A673 (cell line): ENCODE results near the gene ALDH7A1. TPM values are rescaled to one million over a fixed set of nuclear protein-coding genes. Genes with fewer than 3 reads are reported as not detected.

ENCODE experiments used
- BruUV-seq: library from RNA; stranded (reverse); fragments of 400-500 nt; replicated peaks from 2 replicates; lab custom pipeline; 2021; lab: Mats Ljungman, UMichigan
- CTCF ChIA-PET: fragments of 300-600 bp; sonication (Branson Sonifier 250); formaldehyde crosslinking; loops from one replicate; lab custom pipeline; 2022; ENCODE audit warnings: antibody characterized with exemption; lab: Charles Lee
- POLR2A ChIA-PET: fragments of 300-600 bp; sonication (Branson Sonifier 250); formaldehyde crosslinking; loops from one replicate; lab custom pipeline; 2022; ENCODE audit warnings: antibody characterized with exemption; ENCODE audit not compliant: low non-redundant PET; lab: Charles Lee
- DNase-seq: peaks from one replicate; pipeline ENCODE4 v3.0.0-alpha.2; 2015; ENCODE audit warnings: low spot score
- H3K27ac ChIP-seq: fragments of 200-600 bp; sonication (generic); 2 replicates; pipeline ENCODE4 v1.5.1; 2016; ENCODE audit warnings: mixed run types, low read depth, mild to moderate bottlenecking, mixed read lengths, antibody characterized with exemption, low read length; ENCODE audit not compliant: poor library complexity, severe bottlenecking
- H3K27me3 ChIP-seq: fragments of 200-600 bp; sonication (generic); replicated peaks from 2 replicates; pipeline ENCODE4 v1.6.1; 2017; ENCODE audit warnings: mixed run types, low read depth, mild to moderate bottlenecking, mixed read lengths, antibody characterized with exemption, low read length; ENCODE audit not compliant: insufficient read depth, poor library complexity
- H3K36me3 ChIP-seq: fragments of 200-600 bp; sonication (generic); 2 replicates; pipeline ENCODE4 v1.6.1; 2016; ENCODE audit warnings: mixed run types, mild to moderate bottlenecking, mixed read lengths, antibody characterized with exemption, low read length; ENCODE audit not compliant: insufficient read depth, poor library complexity, severe bottlenecking
- H3K4me1 ChIP-seq: fragments of 200-600 bp; sonication (generic); 2 replicates; pipeline ENCODE4 v1.6.1; 2017; ENCODE audit warnings: mixed run types, mild to moderate bottlenecking, mixed read lengths, antibody characterized with exemption, low read length; ENCODE audit not compliant: insufficient read depth, poor library complexity, severe bottlenecking
- H3K4me3 ChIP-seq: fragments of 200-600 bp; sonication (generic); 2 replicates; pipeline ENCODE4 v1.5.1; 2016; ENCODE audit warnings: low read depth, mixed run types, mild to moderate bottlenecking, mixed read lengths, low read length; ENCODE audit not compliant: poor library complexity, severe bottlenecking
- H3K9me3 ChIP-seq: fragments of 200-600 bp; sonication (generic); 2 replicates; pipeline ENCODE4 v1.6.1; 2016; ENCODE audit warnings: mixed run types, low read depth, mild to moderate bottlenecking, mixed read lengths, antibody characterized with exemption, low read length; ENCODE audit not compliant: poor library complexity, severe bottlenecking
- CTCF ChIP-seq: fragments of 300-800, 200-600 bp; sonication (generic); conservative IDR thresholded peaks from 2 replicates; pipeline ENCODE4 v1.5.1; 2017; ENCODE audit warnings: low read depth, mild to moderate bottlenecking, antibody characterized with exemption, low read length, moderate library complexity, mixed read lengths
- EZH2 ChIP-seq: fragments of 200-600 bp; sonication (generic); IDR thresholded peaks from 2 replicates; pipeline ENCODE4 v1.6.1; 2017; ENCODE audit warnings: borderline replicate concordance, low read depth, mild to moderate bottlenecking, mixed read lengths, antibody characterized with exemption, low read length; ENCODE audit not compliant: poor library complexity, severe bottlenecking
- intact Hi-C: fragments of 100-400 bp; cut with micrococcal nuclease; formaldehyde crosslinking; loops from one replicate; pipeline ENCODE4 v1.10.0; 2022; ENCODE audit not compliant: unreplicated experiment
- total RNA-seq: library from RNA; stranded (reverse); gene quantifications from 2 replicates; pipeline ENCODE4 v1.2.3, GENCODE V29; 2021

The ALDH7A1 gene
- total RNA-seq, 1 experiment from 2014 or later = 95.2 TPM

GRCh38 chr5:126514558-126515141, 80.4 kb downstream of the ALDH7A1 start:
- ChIA-PET POLR2A (no interaction called here), CTCF (no interaction called here)
- Histone ChIP-seq H3K27me3 (no peaks in the 10 kb centered on the region), H3K4me1 (no peaks in the 10 kb centered on the region), H3K9me3 (no peaks in the 10 kb centered on the region), H3K4me3 (no peak overlapping the region), H3K36me3 (no peaks in the 10 kb centered on the region), H3K27ac (no peak overlapping the region)
- no peak for TF ChIP-seq CTCF
- no peak for TF ChIP-seq EZH2
- intact Hi-C loops = no loop called here
- no TSS peak for BruUV-seq
- DNase-seq = no peak

- DNase-seq = no peak
- no peaks in the 10 kb centered on the region for H3K36me3 ChIP-seq
- H3K27me3 ChIP-seq = no peaks in the 10 kb centered on the region
- H3K4me1 ChIP-seq = no peaks in the 10 kb centered on the region
- H3K9me3 ChIP-seq = no peaks in the 10 kb centered on the region
- no peak overlapping the region for H3K27ac ChIP-seq
- no peak overlapping the region for H3K4me3 ChIP-seq
- BruUV-seq = no TSS peak
- CTCF ChIA-PET = no interaction called here
- no peak for TF ChIP-seq EZH2
- TF ChIP-seq CTCF = no peak
- POLR2A ChIA-PET = no interaction called here
- intact Hi-C loops = no loop called here
These were observed 80.9 kb downstream of the ALDH7A1 start for GRCh38 chr5:126514131-126514557.

GRCh38 chr5:126513703-126514102, 81.3 kb downstream of the ALDH7A1 start:
- ChIA-PET POLR2A (no interaction called here), CTCF (no interaction called here)
- H3K4me1 ChIP-seq = no peaks in the 10 kb centered on the region
- no TSS peak for BruUV-seq
- H3K27me3 ChIP-seq = no peaks in the 10 kb centered on the region
- H3K9me3 ChIP-seq = no peaks in the 10 kb centered on the region
- DNase-seq = no peak
- H3K27ac ChIP-seq = no peak overlapping the region
- no peaks in the 10 kb centered on the region for H3K36me3 ChIP-seq
- no peak for TF ChIP-seq EZH2
- no peak for TF ChIP-seq CTCF
- no peak overlapping the region for H3K4me3 ChIP-seq
- intact Hi-C loops = no loop called here
